Hippocampal formation (tissue), 2 donors: ENCODE results near the gene MRPL21.

Source experiments
- DNase-seq, 2 donors: peaks; one replicate each; lab custom pipeline; 2025; lab: John Stamatoyannopoulos, UW

MRPL21 gene

GRCh38 chr11:68841718-68842426 is 61.8 kb downstream of the MRPL21 start, which contains the start of gene CPT1A:
Gene CPT1A, minus strand, starts transcription at chr11:68841916. Its CDS starts 26,442 bp downstream, at chr11:68815474.
- DNase-seq = peak; percentile 31 to 38
